Epithelial cell of proximal tubule (primary cell): ENCODE results near the gene ZNF638. TPM values are rescaled to one million over a fixed set of nuclear protein-coding genes. Genes with fewer than 3 reads are reported as not detected.

ENCODE experiments used
- DNase-seq: peaks from one replicate; pipeline ENCODE4 v3.0.0-alpha.2; 2011; ENCODE audit warnings: low read depth
- H3K4me3 ChIP-seq: 2 replicates; pipeline ENCODE4 v1.5.1; 2011; ENCODE audit warnings: low read depth, mild to moderate bottlenecking, low read length
- CTCF ChIP-seq: conservative IDR thresholded peaks from 2 replicates; pipeline ENCODE4 v1.5.1; 2012; ENCODE audit warnings: low read depth, mild to moderate bottlenecking, low read length
- total RNA-seq: library from RNA; depleted of rRNA; stranded (reverse); fragments of >200 nt; gene quantifications from 2 replicates; pipeline ENCODE4 v1.2.3, GENCODE V29; 2015

Gene ZNF638
- total RNA-seq, 1 donor from 2014 or later = 69.0 TPM

- H3K4me3 ChIP-seq = peak overlapping the region; percentile 96
- no peak for DNase-seq
- no peak for TF ChIP-seq CTCF
Observed at GRCh38 chr2:71333619-71334018, 2.0 kb downstream of the ZNF638 start.

- TF ChIP-seq CTCF = no peak
- DNase-seq = no peak
Observed at GRCh38 chr2:71336384-71336783, 4.8 kb downstream of the ZNF638 start.

GRCh38 chr2:71336802-71337201 lies 5.2 kb downstream of the ZNF638 start:
- no peak for TF ChIP-seq CTCF
- DNase-seq = no peak
- H3K4me3 ChIP-seq = no peak overlapping the region

More at GRCh38 chr2:71336384-71336783, 4.8 kb downstream of the ZNF638 start:
- no peak overlapping the region for H3K4me3 ChIP-seq

GRCh38 chr2:71337776-71338175 lies 6.2 kb downstream of the ZNF638 start:
- no peak for DNase-seq
- TF ChIP-seq CTCF = no peak

GRCh38 chr2:71339685-71340084 lies 8.1 kb downstream of the ZNF638 start:
- DNase-seq = no peak
- no peak overlapping the region for H3K4me3 ChIP-seq
- TF ChIP-seq CTCF = no peak

More at GRCh38 chr2:71337776-71338175, 6.2 kb downstream of the ZNF638 start:
- no peak overlapping the region for H3K4me3 ChIP-seq

- H3K4me3 ChIP-seq = no peak overlapping the region
- DNase-seq = no peak
- no peak for TF ChIP-seq CTCF
Observed at GRCh38 chr2:71340176-71340575, 8.6 kb downstream of the ZNF638 start.

- no peak overlapping the region for H3K4me3 ChIP-seq
- DNase-seq = no peak
- TF ChIP-seq CTCF = no peak
Observed at GRCh38 chr2:71341645-71342044, 10.1 kb downstream of the ZNF638 start.
